ENCODE measurements around the gene EPS8. TPM values are rescaled to one million over a fixed set of nuclear protein-coding genes. Genes with fewer than 3 reads are reported as not detected.

Gene EPS8
- total RNA-seq, 1 experiment from 2014 or later: 186 TPM

DNA sequence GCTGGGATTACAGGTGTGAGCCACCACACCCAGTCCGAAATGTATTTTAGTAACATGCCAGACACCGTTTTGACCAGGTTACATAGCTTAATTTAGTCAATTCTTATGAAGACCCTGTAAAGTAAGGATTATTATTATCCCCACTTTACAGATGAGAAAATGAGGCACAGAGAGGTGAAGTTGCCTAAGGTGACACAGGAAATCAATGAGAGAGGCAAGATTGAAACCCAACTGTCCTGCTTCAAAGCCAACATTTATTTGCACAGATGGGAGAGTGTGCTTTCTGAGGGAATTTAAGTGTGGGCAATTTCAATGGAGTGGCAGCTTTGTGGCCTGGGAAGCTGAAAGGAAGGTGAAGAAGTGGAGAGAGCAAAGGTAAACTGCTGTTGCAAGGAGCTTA lies 19.1 kb upstream of the EPS8 start:
- DNase-seq (ENCODE audit: low read depth, low spot score): no peak
- in situ Hi-C loops (cut with HindIII; ENCODE audit: low pct_unique_long_range_greater_than_20kb, low sequenced_read_pairs): no loop called here

DNA sequence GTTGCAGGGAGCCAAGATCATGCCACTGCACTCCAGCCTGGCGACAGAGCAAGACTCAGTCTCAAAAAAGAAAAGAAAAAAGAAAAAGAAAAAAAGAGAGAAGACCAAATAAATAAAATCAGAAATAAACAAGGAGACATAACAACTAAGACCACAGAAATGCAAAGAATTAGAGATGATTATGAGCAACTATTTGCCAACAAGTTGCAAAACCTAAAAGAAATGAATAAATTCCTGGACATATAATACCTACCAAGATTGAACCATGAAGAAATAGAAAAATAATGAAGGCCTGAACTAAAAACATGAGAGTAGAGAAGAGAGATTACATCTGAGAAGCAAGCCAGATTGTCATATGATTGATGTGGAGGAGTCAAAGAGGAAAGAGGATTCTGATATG lies 17.6 kb upstream of the EPS8 start:
- in situ Hi-C loops (cut with HindIII; ENCODE audit: low pct_unique_long_range_greater_than_20kb, low sequenced_read_pairs): no loop called here

DNA sequence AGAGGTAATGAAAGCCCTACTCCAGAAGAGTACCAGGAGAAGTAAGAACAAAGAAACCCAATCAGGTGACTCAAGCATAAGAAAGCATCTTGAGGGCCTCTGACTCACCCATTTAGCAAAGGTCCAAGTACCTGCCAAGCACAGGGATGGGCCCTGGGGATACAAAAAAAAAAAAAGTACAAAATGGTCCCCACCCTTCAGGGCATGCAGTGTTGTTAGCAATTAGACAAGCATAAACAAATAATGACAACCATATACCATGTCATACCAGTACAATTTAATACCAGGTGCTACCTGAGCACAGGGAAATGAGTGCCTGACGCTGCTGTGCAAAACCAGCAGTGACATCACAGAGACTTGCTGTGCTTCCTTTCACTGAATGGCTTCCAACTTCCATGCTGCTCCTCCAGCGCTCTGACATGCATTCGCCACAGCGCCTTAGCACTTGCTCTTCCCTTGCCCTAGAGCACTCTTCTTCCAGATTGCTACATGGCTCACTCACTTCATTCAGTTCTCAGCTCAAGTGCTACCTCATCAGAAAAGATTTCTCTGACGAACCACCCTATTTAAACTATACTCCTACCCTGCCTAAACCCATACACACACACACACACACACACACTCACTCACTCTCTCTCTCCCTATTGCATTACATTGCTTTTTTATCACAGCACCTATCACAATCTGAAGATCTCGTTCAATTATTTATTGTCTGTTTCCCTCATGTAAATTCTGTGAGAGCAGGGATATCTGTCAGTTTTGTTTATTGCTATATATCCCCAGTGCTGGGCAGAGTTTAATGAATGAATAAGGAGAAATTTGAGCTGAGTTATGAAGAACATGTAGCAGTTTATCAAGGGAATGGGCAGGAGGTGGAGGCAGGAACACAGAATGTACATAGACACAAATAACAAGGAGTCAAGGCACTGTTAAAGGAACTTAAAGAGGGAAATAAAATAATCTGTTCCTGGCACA lies 12.9 kb upstream of the EPS8 start:
- no peak for DNase-seq (ENCODE audit: low read depth, low spot score)

More for the DNA sequence above, 17.6 kb upstream of the EPS8 start:
- DNase-seq (ENCODE audit: low read depth, low spot score): no peak

GRCh38 chr12:15800278-15800677 lies 11.1 kb upstream of the EPS8 start:
- in situ Hi-C loops (cut with HindIII; ENCODE audit: low pct_unique_long_range_greater_than_20kb, low sequenced_read_pairs): no loop called here
- no peak for DNase-seq (ENCODE audit: low read depth, low spot score)

More for the DNA sequence above, 12.9 kb upstream of the EPS8 start:
- in situ Hi-C loops (cut with HindIII; ENCODE audit: low pct_unique_long_range_greater_than_20kb, low sequenced_read_pairs): no loop called here

GRCh38 chr12:15797818-15798217 lies 8.6 kb upstream of the EPS8 start:
- DNase-seq (ENCODE audit: low read depth, low spot score): no peak
- in situ Hi-C loops (cut with HindIII; ENCODE audit: low pct_unique_long_range_greater_than_20kb, low sequenced_read_pairs): no loop called here

GRCh38 chr12:15796493-15797141 lies 7.4 kb upstream of the EPS8 start:
- in situ Hi-C loops (cut with HindIII; ENCODE audit: low pct_unique_long_range_greater_than_20kb, low sequenced_read_pairs): no loop called here
- DNase-seq (ENCODE audit: low read depth, low spot score): no peak

- in situ Hi-C loops (cut with HindIII; ENCODE audit: low pct_unique_long_range_greater_than_20kb, low sequenced_read_pairs): no loop called here
Measured at GRCh38 chr12:15794836-15795235, 5.6 kb upstream of the EPS8 start.

DNA sequence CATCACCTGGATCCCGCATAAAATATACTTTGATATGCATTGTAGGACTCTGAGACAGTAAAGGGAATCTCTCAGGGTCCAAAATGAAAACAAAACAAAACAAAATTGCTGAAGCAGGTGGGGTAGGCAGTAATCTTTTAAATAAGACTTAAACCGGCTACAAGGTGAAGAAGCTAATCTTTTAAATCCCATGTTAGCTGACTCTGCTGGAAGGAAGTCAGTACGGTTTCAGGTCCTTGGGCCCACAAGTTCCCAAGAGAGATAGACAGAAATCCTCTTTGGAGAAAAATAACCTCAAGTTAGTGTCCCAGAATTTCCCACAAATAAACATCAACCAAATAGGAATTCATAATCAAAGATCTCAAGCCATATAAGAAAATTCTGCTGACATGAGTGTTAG lies 5.0 kb upstream of the EPS8 start:
- in situ Hi-C loops (cut with HindIII; ENCODE audit: low pct_unique_long_range_greater_than_20kb, low sequenced_read_pairs): no loop called here
- DNase-seq (ENCODE audit: low read depth, low spot score): no peak

More at GRCh38 chr12:15794836-15795235, 5.6 kb upstream of the EPS8 start:
- DNase-seq (ENCODE audit: low read depth, low spot score): no peak

- in situ Hi-C loops (cut with HindIII; ENCODE audit: low pct_unique_long_range_greater_than_20kb, low sequenced_read_pairs): no loop called here
- DNase-seq (ENCODE audit: low read depth, low spot score): peak; percentile 66
Measured at GRCh38 chr12:15788233-15789219, 662 bp downstream of the EPS8 start.

GRCh38 chr12:15787778-15788177 lies 1.4 kb downstream of the EPS8 start:
- in situ Hi-C loops (cut with HindIII; ENCODE audit: low pct_unique_long_range_greater_than_20kb, low sequenced_read_pairs): no loop called here
- DNase-seq (ENCODE audit: low read depth, low spot score): peak; percentile 67

GRCh38 chr12:15786772-15787171 lies 2.4 kb downstream of the EPS8 start:
- no peak for DNase-seq (ENCODE audit: low read depth, low spot score)
- in situ Hi-C loops (cut with HindIII; ENCODE audit: low pct_unique_long_range_greater_than_20kb, low sequenced_read_pairs): no loop called here

DNA sequence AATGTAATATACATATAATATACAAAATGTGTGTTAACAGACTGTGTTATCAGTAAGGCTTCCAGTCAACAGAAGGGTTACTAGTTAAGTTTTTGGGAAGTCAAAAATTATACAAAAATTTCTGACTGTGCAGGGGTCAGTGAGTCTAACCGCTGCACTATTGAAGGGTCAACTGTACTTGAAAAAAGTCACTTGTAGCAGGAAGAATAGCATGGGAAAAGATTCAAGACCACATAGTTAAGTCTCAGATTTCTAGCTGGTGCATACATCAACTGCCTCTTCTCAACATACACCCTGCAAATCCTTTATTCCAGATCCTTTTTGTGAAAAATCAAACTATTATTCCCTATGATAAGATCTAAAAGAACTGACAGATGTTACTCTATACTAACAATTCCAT lies 5.9 kb downstream of the EPS8 start:
- in situ Hi-C loops (cut with HindIII; ENCODE audit: low pct_unique_long_range_greater_than_20kb, low sequenced_read_pairs): no loop called here
- DNase-seq (ENCODE audit: low read depth, low spot score): no peak

DNA sequence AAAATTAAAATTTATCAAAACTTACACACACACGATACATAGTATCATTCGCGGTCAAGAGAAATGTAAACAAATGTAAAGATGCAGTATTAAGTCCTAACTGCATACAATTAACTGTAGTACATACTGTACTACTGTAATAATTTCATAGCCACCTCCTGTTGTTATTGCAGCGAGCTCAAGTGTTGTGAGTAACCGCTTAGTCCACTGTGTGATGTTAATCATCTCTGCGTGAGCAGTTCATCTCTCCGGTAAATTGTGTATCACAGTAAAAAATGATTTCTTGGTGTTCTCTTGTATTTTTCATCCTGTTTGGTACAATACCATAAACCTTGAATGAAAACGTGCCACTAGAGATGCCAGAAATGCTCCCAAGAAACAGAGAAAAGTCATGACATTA lies 6.5 kb downstream of the EPS8 start:
- no peak for DNase-seq (ENCODE audit: low read depth, low spot score)
- in situ Hi-C loops (cut with HindIII; ENCODE audit: low pct_unique_long_range_greater_than_20kb, low sequenced_read_pairs): no loop called here

GRCh38 chr12:15779925-15780324 lies 9.3 kb downstream of the EPS8 start:
- peak; percentile 72 for DNase-seq (ENCODE audit: low read depth, low spot score)
- in situ Hi-C loops (cut with HindIII; ENCODE audit: low pct_unique_long_range_greater_than_20kb, low sequenced_read_pairs): no loop called here

DNA sequence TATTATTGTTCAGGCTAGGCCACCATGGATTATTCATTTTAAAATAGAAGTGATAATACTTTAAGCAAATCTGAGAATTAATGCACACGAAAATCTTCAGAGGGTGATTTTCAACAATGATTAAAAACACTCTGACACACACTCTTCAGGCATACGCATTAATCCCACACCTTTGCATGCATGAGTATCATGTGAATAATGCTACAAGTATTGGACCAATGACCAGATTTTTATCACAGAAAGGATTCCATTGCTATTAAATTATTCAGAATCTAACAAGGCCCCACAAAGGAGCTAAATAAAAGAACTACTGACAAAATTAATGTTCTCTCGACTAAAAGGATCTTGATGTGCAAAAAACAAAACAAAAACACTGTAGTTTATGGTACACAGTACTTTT lies 11.1 kb downstream of the EPS8 start:
- in situ Hi-C loops (cut with HindIII; ENCODE audit: low pct_unique_long_range_greater_than_20kb, low sequenced_read_pairs): no loop called here
- DNase-seq (ENCODE audit: low read depth, low spot score): no peak

DNA sequence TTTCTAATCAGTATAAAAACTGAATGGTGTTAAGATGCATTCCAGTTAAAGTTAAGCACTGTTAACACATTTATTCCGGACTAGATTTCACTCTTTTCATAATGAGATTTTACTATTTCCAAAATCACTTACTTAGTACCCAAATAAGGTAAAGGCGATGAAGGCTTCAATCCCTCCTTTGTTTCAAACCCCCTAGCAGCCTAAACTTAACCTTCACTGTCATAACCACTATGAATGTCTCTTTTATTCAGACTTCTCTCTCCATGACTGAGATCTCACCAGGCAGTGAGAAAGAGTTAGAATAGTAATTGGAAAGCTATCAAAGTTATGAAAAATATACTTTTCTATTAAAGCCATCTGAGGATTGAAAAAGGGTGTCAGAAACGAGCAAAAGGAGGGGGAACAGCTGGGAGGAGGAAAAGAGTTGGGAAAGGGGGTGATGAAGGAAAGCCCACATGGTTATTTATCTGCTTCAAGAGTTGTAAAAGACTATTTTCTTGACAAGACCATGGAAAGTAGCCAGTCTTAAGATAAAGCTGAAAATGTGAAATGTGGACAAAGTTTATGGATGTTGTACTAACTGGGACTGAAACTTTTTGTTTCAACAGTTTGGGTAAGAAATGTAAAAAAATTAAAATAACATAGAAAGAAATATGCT lies 11.7 kb downstream of the EPS8 start:
- in situ Hi-C loops (cut with HindIII; ENCODE audit: low pct_unique_long_range_greater_than_20kb, low sequenced_read_pairs): no loop called here
- DNase-seq (ENCODE audit: low read depth, low spot score): peak; percentile 82

- in situ Hi-C loops (cut with HindIII; ENCODE audit: low pct_unique_long_range_greater_than_20kb, low sequenced_read_pairs): no loop called here
- no peak for DNase-seq (ENCODE audit: low read depth, low spot score)
Measured at GRCh38 chr12:15776532-15776931, 12.7 kb downstream of the EPS8 start.
